GM21529 (cell line): ENCODE measurements around the gene DBH.

Experiments
- ATAC-seq: cut with Tn5 transposase; IDR thresholded peaks from one replicate; pipeline ENCODE4 v1.9.1; 2021; ENCODE audit not compliant: unreplicated experiment

Gene DBH

DNA sequence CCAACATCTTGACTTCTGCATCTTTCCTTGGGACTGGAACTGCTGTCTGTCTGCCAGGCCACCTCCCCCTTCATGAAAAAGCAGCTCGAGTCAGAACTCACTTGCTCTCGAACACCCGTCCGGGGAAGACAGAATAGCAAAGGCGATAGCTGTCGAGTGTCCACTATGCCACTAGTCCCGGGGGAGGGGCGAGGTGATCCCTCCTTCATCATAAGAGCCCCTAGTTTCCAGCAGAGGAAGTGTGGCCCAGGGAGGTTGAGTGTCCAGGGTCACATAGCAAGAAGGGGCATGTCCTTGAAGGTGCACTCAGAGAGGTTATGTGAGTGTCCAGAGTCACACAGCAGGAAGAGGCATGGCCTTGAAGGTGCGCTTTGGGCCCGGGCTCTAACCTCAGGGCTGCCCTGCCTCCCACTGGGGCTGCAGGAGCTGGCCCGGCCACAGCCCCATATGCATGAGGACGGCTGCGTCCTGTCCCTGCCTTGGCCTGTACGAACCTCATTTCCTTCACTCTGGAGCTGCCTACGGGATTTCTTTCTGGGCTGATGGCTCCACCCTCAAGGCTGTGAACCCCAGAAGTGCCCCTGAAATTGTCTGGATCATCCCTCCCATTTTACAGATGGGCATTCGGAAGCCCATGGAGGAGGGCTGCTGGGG is 6.7 kb downstream of the DBH start:
- ATAC-seq = no peak

DNA sequence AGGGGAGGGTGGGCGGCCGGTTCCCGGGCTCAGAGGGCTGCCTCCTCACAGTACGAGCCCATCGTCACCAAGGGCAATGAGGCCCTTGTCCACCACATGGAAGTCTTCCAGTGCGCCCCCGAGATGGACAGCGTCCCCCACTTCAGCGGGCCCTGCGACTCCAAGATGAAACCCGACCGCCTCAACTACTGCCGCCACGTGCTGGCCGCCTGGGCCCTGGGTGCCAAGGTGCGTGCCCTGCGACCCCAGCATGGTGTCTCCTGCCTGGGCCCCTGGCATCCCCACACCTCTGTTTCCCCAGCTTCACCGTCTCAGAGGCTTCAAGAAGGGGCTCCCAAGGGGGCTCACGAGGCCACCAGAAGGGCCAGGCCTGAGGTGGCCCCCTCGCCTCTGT is 7.2 kb downstream of the DBH start:
- no peak for ATAC-seq

DNA sequence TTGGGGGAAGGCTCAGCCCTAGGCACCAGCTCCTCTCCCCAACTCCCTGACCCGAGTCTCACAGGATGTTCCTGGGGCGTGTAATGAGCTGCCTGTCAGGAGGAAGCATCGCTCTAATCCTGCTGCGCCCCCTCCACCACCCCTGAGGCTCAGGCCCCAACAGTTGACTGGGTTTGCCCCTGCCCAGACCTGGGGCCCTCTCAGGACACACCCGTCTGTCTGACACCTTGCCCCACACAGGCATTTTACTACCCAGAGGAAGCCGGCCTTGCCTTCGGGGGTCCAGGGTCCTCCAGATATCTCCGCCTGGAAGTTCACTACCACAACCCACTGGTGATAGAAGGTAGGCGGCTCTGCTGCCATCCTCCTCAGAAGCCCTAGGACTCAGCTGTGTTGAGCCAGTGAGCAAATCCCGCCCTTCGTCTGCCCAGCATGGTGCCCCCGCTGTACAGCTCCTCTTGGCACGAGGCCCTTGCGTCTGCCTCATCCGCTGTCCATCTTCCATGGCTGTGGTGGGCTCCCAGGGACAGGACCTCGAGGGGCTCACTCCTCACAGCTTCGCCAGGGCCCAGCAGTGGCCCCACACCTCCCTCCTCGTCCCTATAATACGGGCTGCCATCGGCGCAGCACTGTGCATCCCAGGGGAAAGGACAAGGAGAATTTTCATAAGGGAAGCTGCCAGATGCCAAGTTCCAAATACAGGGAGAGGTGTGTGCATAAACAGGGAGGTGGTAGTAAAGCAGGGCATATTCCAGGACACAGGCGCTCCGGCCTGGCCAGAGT is 8.0 kb downstream of the DBH start:
- ATAC-seq = no peak

DNA sequence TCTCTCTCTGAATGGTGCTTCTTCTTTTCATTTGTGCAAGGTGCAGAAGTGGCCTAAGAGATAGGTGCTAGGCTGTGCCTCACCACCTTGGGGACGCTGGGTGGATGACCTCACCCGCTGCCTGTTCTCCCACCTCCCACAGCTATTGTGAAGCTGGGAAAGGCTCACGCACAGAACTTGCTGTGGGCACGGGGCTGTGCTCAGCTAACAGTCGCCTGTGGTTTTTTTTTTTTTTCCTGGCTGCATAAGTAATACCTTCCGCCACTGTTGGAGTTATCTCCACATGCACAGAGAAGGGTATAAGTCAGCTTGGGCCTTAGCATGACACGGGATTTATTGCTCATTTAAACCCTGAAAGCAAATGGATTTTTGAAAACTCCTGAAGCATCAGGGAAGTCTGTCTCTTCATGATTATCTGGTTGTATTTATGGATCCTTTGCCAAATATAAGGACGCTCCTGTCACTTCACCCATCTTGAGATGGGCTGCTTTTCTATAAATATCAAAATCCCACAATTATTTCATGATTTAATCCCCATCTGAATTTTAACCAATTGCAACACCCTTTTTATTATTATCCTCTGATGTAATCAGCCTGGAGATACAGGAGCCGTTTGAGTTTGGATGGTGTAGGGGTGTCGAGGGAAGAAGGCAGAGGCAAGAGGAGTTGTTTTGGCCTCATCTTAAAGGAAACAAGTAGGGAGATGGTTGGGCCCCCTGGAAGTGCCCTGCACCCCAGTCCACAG is 9.0 kb downstream of the DBH start:
- no peak for ATAC-seq

DNA sequence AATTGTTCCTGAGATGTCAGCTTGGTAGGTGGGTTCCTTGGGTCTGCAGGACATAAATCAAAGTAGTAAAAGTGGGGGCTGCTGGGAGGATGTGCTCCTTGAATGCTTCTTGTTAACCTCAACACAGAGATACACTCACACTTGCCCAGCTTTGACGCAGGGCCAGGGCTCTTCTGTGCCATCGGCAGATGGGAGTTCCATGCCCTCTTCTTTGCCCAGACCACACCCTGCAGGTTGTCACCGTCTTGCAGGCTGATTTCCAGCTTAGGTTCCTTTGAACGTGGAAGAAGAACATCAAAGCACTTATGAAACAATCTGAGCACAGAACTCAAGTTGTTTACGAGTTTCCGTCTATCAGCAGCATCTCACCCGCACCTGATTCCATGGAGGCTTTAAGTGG is 11.0 kb downstream of the DBH start:
- no peak for ATAC-seq

DNA sequence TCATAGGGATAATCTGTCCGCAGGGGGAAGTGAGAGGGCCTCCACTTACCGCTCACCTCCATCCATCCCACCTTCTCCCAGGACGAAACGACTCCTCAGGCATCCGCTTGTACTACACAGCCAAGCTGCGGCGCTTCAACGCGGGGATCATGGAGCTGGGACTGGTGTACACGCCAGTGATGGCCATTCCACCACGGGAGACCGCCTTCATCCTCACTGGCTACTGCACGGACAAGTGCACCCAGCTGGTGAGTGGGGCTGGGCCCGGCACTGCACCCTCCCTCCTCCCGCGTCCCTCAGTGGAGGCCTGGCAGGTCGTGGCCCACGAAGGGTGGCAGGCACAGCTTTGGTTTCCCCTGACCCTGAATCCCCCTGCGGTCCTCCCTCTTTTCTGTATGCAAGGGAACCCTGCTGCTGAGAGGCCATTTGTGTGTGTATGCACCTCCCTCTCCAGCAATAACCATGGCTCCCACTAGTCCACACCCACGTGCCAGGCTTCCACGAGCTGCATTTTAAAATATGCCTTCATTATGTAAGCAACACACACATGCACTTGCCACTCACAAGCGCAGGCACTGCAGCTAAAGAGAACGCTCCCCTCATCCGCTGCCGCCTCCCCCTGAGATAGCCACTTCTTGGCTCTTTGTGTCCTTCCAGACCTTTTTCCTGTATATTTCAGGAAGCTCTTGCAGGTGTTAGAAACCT is 11.8 kb downstream of the DBH start:
- no peak for ATAC-seq

DNA sequence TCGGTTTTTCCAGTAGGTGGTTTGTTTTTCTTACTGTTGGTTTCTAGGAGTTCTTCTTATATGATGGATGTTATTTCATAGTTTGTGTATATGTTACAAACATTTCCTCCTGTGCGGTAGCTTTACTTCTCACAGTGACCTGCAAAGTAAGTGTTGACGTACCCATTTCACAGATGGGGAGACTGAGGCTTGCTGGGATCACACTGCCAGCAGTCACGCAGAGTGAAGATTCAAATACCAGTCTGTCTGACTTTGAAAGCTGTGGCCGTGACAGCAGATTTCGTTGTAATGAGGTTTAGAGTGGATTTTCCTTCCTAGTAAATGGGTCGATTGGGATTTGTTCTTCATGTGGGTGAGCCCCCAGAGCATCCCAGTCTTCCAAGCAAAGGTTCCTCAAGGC is 13.0 kb downstream of the DBH start:
- ATAC-seq = no peak

DNA sequence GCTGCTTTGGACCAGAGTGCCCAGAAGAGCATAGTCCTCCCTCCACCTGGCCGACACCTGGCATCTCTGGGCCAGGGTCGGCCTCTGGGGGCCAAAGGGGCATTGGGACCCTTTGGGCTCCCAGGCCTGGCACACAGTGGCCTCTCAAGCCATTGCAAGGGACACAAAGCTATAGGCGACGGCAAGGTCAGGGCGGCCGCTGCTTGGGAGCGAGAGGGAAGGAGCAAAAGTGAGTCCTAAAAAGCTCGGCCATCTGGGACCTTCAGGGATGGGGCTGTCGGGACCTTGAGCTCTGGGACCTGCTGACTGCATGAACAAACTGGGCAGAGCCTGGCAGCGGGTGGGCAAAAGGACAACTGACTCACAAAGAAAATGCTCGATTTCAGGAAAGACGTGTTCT is 13.9 kb downstream of the DBH start:
- ATAC-seq = no peak

DNA sequence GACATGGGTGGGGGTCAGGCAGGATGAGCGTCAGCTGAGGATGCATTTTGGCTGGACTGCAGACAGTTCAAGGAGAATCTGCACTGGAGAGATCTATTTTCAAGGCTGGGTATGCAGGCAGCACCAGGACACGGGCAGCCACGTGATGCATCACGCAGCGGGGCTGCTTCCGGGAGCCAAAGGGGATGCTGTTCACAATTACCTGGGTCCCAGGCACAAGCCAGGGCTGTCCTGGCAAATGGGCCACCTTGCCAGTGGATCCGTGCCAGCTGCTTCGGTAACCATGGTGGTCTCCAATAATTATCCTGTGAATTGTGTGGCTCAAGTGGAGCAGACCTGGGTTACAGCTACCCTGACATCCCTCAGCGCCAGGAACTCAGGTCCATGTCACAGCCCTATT is 17.5 kb downstream of the DBH start:
- ATAC-seq = no peak

DNA sequence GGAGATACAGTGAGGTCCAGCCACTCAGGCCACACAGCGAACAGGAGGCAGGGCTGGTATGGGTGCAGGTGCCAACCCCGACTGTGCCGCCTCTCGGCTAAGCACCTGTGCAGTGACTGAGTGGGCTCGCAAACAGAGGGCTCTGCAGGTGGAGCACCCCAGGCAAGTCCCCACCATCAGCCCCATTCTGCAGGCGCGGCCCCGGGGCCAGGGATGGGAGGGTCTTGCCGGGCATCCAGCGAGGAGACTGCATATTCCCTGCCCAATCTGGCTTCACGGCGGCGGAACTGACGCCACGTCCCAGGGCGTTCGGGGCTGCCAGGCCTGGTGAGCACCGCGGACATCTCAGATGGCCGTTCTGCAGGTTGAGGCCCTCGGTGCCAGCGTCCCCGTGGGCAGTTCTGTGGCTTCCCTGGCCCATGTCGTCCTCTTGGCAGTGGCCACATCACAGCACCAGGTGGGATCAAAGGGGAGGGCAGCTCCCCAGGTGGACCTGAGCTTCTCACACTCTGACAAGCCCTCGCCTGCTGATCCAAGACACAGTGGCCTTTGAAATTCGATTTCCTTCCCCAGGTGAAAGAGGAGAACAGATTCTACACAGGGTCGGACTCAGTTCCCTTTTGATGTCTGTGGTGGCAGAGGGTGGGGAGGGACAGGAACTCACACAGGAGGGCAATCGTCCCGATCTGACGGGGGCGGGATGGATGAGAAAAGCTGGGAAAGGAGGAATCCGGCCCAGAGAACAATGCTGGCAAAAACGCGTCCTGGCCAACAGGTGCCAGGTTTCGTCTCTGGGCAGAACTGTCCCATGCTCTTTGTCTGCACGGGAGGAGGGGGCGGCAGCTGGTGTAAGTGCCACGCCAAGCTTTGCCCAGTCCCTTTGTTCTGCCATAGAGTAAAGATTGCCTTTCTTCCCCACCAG is 18.8 kb downstream of the DBH start:
- ATAC-seq = no peak

DNA sequence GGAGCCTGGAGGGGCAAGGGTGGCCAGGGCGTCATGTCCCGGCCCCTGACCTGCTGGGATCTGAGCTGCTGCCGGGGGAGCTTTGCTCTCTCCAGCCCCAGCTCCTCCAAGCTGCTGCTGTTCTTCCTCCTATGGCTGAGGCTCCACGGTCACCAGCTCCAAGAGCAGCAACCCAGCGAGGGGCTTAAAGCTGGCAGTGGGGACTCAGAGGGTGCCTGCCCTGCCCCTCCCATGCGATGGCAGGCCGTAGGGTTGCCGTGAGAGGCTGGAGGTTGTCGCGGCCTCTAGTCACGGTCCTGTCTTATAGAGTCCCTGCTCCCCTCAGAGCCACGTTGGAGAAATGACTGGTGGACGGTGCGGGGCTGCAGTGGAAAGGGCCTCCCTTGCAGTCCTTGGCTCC is 19.5 kb downstream of the DBH start:
- ATAC-seq = no peak

DNA sequence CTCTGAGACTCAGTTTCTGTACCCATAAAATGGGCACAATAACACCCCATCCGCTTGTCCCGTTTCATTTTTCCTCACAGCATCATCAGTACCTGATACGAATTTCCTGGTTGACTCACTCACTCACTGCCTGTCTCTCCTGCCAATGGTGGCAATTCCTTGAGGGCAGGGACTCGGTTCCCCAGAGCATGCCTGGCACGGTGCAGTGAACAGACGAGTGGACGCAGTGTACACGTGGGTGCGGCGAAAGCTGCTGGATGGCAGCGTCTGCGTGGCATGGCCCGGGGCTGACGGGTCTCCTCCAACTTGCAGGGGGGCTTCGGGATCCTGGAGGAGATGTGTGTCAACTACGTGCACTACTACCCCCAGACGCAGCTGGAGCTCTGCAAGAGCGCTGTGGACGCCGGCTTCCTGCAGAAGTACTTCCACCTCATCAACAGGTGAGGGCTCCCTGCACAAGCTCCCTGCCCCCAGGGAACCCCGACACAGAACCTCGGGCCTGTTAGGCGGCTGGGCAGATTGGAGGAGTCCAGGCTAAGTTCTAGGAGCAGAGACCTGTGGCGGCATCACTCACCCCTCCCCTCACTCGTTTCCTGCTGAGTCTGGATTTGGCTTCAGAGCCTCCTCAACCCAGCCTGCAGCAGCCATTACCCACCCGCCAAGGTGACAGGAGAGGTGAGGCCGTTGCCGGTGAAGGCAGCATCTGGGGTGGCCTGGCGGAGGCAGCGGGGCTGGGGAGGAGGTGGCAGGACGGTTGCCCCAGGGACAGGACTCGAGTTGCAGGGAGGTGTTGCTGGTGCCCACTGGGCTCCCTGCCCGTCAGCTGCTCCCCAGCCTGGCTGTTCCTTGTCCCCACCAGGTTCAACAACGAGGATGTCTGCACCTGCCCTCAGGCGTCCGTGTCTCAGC is 20.3 kb downstream of the DBH start:
- ATAC-seq = no peak

DNA sequence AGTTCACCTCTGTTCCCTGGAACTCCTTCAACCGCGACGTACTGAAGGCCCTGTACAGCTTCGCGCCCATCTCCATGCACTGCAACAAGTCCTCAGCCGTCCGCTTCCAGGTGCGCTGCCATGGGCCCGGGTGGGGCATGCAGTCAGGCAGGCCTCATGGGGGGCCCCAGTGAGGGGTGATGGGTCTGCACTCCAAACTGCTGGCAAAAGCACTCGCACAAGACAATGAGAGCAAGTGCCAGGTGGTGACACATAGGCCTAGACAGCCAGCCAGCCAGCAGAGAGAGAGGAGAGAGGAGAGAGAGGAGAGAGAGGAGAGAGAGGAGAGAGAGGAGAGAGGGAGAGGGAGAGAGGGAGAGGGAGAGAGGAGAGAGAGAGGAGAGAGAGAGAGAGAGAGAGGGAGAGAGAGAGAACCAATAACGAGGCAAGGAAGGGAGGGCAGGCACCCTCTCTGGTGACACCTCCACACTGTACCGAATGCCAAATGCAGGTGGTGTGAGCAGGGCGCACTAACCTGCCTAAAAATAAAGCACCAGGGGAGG is 21.0 kb downstream of the DBH start:
- no peak for ATAC-seq

DNA sequence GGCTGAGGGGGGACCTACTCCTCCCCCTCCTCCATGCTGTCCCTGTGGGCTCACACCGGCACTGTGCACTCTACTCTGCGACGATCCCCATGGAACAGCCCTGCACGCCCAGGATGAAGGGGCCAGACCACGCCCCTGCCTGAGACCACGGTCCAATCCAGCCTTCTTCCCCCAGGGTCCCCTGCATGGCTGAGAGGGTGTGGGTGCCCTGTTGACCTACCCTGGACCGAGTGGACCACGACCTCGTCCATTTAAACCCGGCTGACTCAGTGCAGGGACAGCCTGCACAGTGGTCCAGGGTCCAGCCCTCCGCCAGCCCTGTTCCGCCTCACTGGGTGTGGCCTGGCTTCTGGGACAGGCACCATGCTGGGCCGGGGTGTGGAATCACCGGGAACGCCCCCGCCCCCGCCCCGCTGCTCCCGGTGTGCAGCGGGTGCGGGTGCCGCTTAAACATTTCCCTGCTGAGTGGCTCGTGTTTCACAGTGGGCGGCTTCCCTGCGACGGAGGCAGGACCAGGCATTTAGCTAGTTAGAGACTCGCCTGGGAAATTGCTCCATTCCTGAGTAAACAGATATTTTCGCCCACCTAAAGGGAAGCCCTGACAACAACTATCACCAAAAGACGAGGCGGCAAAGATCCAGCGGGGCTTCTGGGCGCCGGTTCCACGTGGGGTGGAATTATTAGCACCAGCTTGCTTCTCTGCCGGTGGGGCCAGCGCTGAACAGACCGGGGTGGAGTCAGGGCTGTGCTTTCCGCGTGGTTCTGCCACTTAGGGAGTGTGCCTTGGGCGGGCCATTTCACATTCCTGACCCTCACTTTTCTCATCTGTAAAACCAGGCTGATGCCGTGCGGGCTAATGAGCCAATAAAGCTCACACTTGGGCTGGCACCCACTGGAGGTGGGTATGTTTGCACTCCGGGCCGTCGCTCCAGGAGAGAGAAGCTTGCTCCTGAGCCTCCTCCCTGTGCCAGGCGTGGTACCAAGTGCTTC is 22.6 kb downstream of the DBH start:
- ATAC-seq = no peak

DNA sequence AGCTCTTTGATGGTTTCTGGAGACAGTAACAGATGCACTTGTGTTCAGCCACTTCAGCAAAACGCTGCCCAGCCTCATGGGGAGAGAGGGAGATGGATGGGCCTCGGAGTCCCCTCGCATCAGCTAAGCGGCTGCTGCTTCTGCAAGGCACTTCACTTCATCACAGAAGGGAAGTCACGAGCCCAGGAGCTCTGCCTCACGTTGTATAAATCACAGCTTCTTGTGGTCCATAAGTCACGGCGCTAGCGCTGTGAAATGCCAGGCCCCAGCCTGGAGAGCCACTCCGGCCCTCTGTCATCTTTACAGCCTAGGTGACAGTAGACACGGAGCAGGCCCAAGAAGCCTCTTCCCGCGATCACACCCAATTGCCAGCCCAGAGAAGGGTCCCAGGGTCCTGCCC is 23.4 kb downstream of the DBH start:
- ATAC-seq = no peak

DNA sequence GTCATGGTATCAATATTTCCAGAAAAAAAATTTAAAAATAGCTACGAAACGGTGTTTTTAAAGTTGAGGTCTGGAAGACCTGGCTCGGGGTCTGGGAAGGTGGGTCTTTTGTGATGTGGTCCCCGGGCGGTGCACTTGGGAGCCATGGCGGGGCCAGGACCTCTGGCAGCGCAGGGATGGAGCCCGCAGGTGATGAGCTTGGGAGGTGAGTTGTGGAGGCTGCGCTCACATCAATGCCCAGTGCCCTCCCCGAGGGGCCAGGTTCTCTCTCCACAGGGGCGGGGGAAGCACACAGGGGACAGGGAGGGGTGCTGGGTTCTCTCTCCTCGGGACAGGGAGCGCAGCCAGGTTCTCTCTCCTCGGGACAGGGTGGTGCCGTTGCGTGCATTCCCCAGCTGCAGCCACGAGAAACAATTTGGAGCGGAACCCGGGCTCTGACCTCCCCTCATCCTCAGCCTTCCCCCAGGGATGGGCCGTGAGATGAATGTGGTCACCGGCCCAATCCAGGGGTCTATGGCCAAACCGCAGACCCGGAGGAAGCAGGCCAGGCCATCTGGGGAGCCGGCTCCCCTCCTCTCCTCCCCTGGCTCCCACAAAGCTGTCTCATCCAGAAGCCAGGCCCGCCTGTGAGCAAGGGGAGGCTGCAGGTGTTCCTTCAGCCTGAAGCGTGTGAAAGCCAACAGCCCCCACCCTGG is 25.8 kb downstream of the DBH start:
- ATAC-seq = no peak
